Measurements from ENCODE around the gene PIGQ. TPM values are rescaled to one million over a fixed set of nuclear protein-coding genes. Genes with fewer than 3 reads are reported as not detected.

Gene PIGQ
- total RNA-seq, 4 donors from 2014 or later, result 36.1 to 46.4 (median 40.7) TPM

- no peak for TF ChIP-seq EP300 (IDR thresholded peaks at IDR 0.05)
- TF ChIP-seq POLR2AphosphoS5 (IDR thresholded peaks at IDR 0.05), result no peak
- no peak for TF ChIP-seq POLR2A (IDR thresholded peaks at IDR 0.05; ENCODE audit: low read depth)
- no peak for TF ChIP-seq CTCF (IDR thresholded peaks at IDR 0.05)
- Histone ChIP-seq H3K27ac (replicated peaks in 1 of 4) (no peak overlapping the region), H3K4me1 (peaks cover 12 to 50% (median 34%) of the 10 kb centered on the region in 4 donors), H3K27me3 (no peaks in the 10 kb centered on the region), H3K4me3 (no peak overlapping the region), H3K36me3 (peaks cover 0 to 30% (median 14%) of the 10 kb centered on the region in 4 donors), H3K9me3 (no peaks in the 10 kb centered on the region)
- WGBS, result 92% methylated on average over 9 of the region's 9 CpGs
- DNase-seq (ENCODE audit: extremely low spot score), result no peak
- intact Hi-C loops (cut with DNase I), result no loop called here
These were observed 23.6 kb downstream of the PIGQ start for GRCh38 chr16:593406-593805.

- Histone ChIP-seq H3K36me3 (peaks cover 0 to 32% (median 16%) of the 10 kb centered on the region in 4 donors), H3K4me3 (no peak overlapping the region), H3K4me1 (peaks cover 11 to 47% (median 32%) of the 10 kb centered on the region in 4 donors), H3K27me3 (no peaks in the 10 kb centered on the region), H3K27ac (replicated peaks in 1 of 4) (no peak overlapping the region), H3K9me3 (no peaks in the 10 kb centered on the region)
- intact Hi-C loops (cut with DNase I), result no loop called here
- no peak for TF ChIP-seq EP300 (IDR thresholded peaks at IDR 0.05)
- TF ChIP-seq POLR2A (IDR thresholded peaks at IDR 0.05; ENCODE audit: low read depth), result no peak
- TF ChIP-seq POLR2AphosphoS5 (IDR thresholded peaks at IDR 0.05), result no peak
- no peak for TF ChIP-seq CTCF (IDR thresholded peaks at IDR 0.05)
- DNase-seq (ENCODE audit: extremely low spot score), result no peak
- 84% methylated on average over 9 of the region's 16 CpGs for WGBS
These were observed 24.0 kb downstream of the PIGQ start for GRCh38 chr16:593807-594206.

GRCh38 chr16:595094-595528 is 25.3 kb downstream of the PIGQ start:
- 83% methylated on average over 12 of the region's 18 CpGs for WGBS
- H3K27me3 ChIP-seq, result no peaks in the 10 kb centered on the region
- no peak overlapping the region for H3K4me3 ChIP-seq
- intact Hi-C loops (cut with DNase I), result no loop called here
- DNase-seq (ENCODE audit: extremely low spot score), result no peak
- no peak overlapping the region for H3K27ac ChIP-seq (replicated peaks in 1 of 4)
- H3K9me3 ChIP-seq, result no peaks in the 10 kb centered on the region
- TF ChIP-seq POLR2AphosphoS5 (IDR thresholded peaks at IDR 0.05) (no peak), POLR2A (IDR thresholded peaks at IDR 0.05; ENCODE audit: low read depth) (no peak), CTCF (IDR thresholded peaks at IDR 0.05) (no peak), EP300 (IDR thresholded peaks at IDR 0.05) (no peak)
- H3K4me1 ChIP-seq, result peaks cover 11 to 47% (median 32%) of the 10 kb centered on the region in 4 donors
- peaks cover 0 to 42% (median 23%) of the 10 kb centered on the region in 4 donors for H3K36me3 ChIP-seq

DNA sequence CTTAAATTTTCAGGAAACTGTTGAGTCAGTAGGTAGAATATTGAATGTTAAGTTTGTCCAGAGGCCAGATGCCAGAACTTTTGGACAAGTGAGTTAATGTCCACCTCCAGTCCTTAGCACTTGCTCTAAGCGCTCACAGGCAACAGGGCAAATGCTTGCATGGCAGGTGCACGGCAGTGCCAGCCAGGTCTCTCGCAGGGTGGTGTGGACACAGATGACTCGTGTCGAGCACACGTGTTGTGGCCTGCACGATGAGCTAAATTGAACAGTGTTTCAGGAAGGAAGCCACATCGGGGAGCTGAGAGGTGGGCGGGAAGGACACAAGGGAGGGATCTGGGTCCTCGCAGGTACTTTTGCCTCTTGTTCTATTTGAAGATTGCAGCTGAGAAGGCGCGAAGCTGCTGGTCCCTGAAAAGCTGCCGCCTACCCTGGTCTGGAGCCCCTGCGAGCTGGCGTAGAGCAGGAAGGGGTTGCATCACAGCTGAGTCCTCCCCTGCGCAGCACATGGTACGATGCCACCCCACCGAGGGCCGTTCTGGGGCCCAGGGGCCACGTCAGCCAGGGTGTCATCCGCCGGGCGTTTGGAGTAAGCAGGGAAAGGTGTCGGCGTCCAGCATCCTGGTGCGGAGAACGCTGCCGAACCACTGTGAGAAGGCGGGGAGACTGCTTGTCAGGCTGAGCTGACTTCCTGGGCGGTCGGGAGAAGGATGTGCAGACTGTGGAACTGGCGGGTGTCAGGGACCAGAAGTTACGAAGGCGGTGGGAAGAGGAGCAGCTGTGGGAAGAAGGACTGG is 26.4 kb downstream of the PIGQ start:
- Histone ChIP-seq H3K27me3 (no peaks in the 10 kb centered on the region), H3K27ac (replicated peaks in 1 of 4) (no peak overlapping the region), H3K4me3 (no peak overlapping the region), H3K4me1 (peaks cover 3 to 38% (median 24%) of the 10 kb centered on the region in 4 donors), H3K36me3 (peaks cover 0 to 51% (median 25%) of the 10 kb centered on the region in 4 donors), H3K9me3 (no peaks in the 10 kb centered on the region)
- WGBS, result 92% methylated on average over 33 of the region's 34 CpGs
- DNase-seq (ENCODE audit: extremely low spot score), result no peak
- TF ChIP-seq EP300 (IDR thresholded peaks at IDR 0.05) (no peak), CTCF (IDR thresholded peaks at IDR 0.05) (no peak), POLR2AphosphoS5 (IDR thresholded peaks at IDR 0.05) (no peak), POLR2A (IDR thresholded peaks at IDR 0.05; ENCODE audit: low read depth) (no peak)
- intact Hi-C loops (cut with DNase I), result no loop called here
